ENCODE data around the gene RDM1. TPM values are rescaled to one million over a fixed set of nuclear protein-coding genes. Genes with fewer than 3 reads are reported as not detected.

RDM1 gene
- polyA plus RNA-seq, 1 of the 3 experiments (the other 2 are of a cell fraction) = 1.8 TPM

DNA sequence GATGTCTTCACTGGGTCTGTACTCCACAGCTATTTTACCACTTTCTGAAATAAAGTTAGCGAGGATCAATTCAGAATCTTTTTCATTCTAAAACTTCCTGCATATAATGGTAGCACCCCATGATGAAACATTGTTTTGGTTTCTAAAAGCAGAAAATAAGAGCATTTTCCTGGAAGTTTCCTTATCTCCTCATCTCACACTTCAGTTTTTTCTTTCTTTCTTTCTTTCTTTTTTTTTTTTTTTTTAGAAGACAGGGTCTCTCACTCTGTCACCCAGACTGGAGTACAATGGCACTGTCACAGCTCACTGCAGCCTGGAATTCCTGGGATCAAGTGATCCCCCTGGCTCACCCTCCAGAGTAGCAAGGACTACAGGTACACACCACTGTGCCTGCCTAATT is 10.3 kb downstream of the RDM1 start:
- Histone ChIP-seq H4K20me1 (ENCODE audit: insufficient read depth) (no peaks in the 10 kb centered on the region), H3K9ac (no peak overlapping the region), H3K9me3 (no peaks in the 10 kb centered on the region), H3K9me2 (no peaks in the 10 kb centered on the region), H3F3A (replicated peaks; ENCODE audit: insufficient read depth) (peaks cover 5% of the 10 kb centered on the region), H3K27ac (ENCODE audit: low read depth in 2 of 2, low read length in 1 of 2) (no peak overlapping the region), H3K4me2 (no peak overlapping the region), H3K27me3 (ENCODE audit: insufficient read depth) (no peaks in the 10 kb centered on the region), H3K36me3 (replicated peaks in 1 of 2; ENCODE audit: control insufficient read depth in 1 of 2, insufficient read depth in 2 of 2, low read length in 1 of 2) (no peaks in the 10 kb centered on the region), H3K79me2 (ENCODE audit: insufficient read depth) (no peaks in the 10 kb centered on the region), H3K4me1 (ENCODE audit: control insufficient read depth in 1 of 2, insufficient read depth in 2 of 2, low read depth in 1 of 2, low read length in 1 of 2) (no peaks in the 10 kb centered on the region), H2AFZ (ENCODE audit: low read depth) (no peak overlapping the region), H3K4me3 (ENCODE audit: low read depth in 2 of 2, low read length in 1 of 2) (no peak overlapping the region)
- CTCF ChIA-PET = no interaction called here
- POLR2A ChIA-PET = no interaction called here
- 96% methylated on average over 1 of the region's 1 CpG for WGBS (ENCODE audit: low lambda C conversion rate)
- no peak for DNase-seq
- TF ChIP-seq, protein P1, sequence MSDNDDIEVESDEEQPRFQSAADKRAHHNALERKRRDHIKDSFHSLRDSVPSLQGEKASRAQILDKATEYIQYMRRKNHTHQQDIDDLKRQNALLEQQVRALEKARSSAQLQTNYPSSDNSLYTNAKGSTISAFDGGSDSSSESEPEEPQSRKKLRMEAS (IDR thresholded peaks at IDR 0.05; ENCODE audit: low read depth) = no peak
- TF ChIP-seq, protein P2, sequence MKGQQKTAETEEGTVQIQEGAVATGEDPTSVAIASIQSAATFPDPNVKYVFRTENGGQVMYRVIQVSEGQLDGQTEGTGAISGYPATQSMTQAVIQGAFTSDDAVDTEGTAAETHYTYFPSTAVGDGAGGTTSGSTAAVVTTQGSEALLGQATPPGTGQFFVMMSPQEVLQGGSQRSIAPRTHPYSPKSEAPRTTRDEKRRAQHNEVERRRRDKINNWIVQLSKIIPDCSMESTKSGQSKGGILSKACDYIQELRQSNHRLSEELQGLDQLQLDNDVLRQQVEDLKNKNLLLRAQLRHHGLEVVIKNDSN (IDR thresholded peaks at IDR 0.05; ENCODE audit: borderline replicate concordance, low read depth) = no peak
- TF ChIP-seq RXRA (IDR thresholded peaks at IDR 0.05; ENCODE audit: borderline replicate concordance, low read depth) (no peak), USF2 (IDR thresholded peaks at IDR 0.05; ENCODE audit: borderline replicate concordance, low read depth, low read length) (no peak), MXI1 (IDR thresholded peaks at IDR 0.05; ENCODE audit: low read depth, low read length) (no peak), EP300 (IDR thresholded peaks at IDR 0.05; ENCODE audit: borderline replicate concordance in 1 of 2, low read depth in 1 of 2, low read length in 1 of 2) (no peak), TAF1 (IDR thresholded peaks at IDR 0.05; ENCODE audit: borderline replicate concordance, low read depth, low read length) (no peak), IRF3 (IDR thresholded peaks at IDR 0.05; ENCODE audit: low read depth, low read length) (no peak), ELF1 (IDR thresholded peaks at IDR 0.05) (no peak), SIN3A (IDR thresholded peaks at IDR 0.05; ENCODE audit: borderline replicate concordance, low read depth, low read length) (no peak), MEF2A (IDR thresholded peaks at IDR 0.05; ENCODE audit: borderline replicate concordance, low read depth) (no peak), TEAD4 (IDR thresholded peaks at IDR 0.05; ENCODE audit: borderline replicate concordance, insufficient read depth) (no peak), RFX5 (IDR thresholded peaks at IDR 0.05; ENCODE audit: low read length) (no peak), CHD2 (IDR thresholded peaks at IDR 0.05; ENCODE audit: low read length, partially characterized antibody) (no peak), POLR2AphosphoS5 (IDR thresholded peaks at IDR 0.05; ENCODE audit: low read depth, low read length) (no peak), GABPA (IDR thresholded peaks at IDR 0.05; ENCODE audit: low read depth) (no peak), CTCF (IDR thresholded peaks at IDR 0.05) (no peak), ZBTB33 (IDR thresholded peaks at IDR 0.05; ENCODE audit: borderline replicate concordance, low read depth) (no peak)
